Heart left ventricle (tissue), 16 donors: Measurements from ENCODE around the gene DAZAP1. TPM values are rescaled to one million over a fixed set of nuclear protein-coding genes. Genes with fewer than 3 reads are reported as not detected.

Source experiments
- ATAC-seq, 4 donors: fragments of 200-7000 bp; cut with Tn5 transposase; one replicate each; pipeline ENCODE4 v1.9.1; 2020 to 2022; ENCODE audit warnings: moderate library complexity in 4 of 4, mild to moderate bottlenecking in 3 of 4, moderate number of reproducible peaks in 1 of 4
- DNase-seq, 5 donors: peaks; one replicate each; pipeline ENCODE4 v3.0.0-alpha.2; 2020
- H3K27ac ChIP-seq, 12 donors: fragments of 200-600 bp; sonication (generic) in 4 of 12; one replicate each; pipeline versions ENCODE4 v1.5.0 to v1.8.0; 2016 to 2022; ENCODE audit warnings: mild to moderate bottlenecking in 2 of 12
- H3K27me3 ChIP-seq, 9 donors: fragments of 200-600 bp; sonication (generic) in 2 of 9; one replicate each; pipeline versions ENCODE4 v1.5.1 to v1.8.0; 2016 to 2022; ENCODE audit warnings: mild to moderate bottlenecking in 3 of 9
- H3K36me3 ChIP-seq, 9 donors: fragments of 200-600 bp; sonication (generic) in 2 of 9; one replicate each; pipeline versions ENCODE4 v1.5.0 to v1.8.0; 2018 to 2022; ENCODE audit warnings: mild to moderate bottlenecking in 2 of 9
- H3K4me1 ChIP-seq, 12 donors: fragments of 200-600 bp; sonication (generic) in 4 of 12; one replicate each; pipeline versions ENCODE4 v1.5.0 to v1.8.0; 2016 to 2022; ENCODE audit warnings: mild to moderate bottlenecking in 3 of 12
- H3K4me3 ChIP-seq, 12 donors: fragments of 200-600 bp; sonication (generic) in 4 of 12; one replicate each; pipeline versions ENCODE4 v1.5.0 to v1.8.0; 2017 to 2022; ENCODE audit warnings: mild to moderate bottlenecking in 9 of 12, moderate library complexity in 4 of 12
- H3K9me3 ChIP-seq, 12 donors: fragments of 200-600 bp; sonication (generic) in 4 of 12; one replicate each; pipeline versions ENCODE4 v1.5.0 to v1.8.0; 2016 to 2022; ENCODE audit warnings: mild to moderate bottlenecking in 1 of 12
- CTCF ChIP-seq, 12 donors: fragments of 200-600 bp; sonication (generic) in 4 of 12; IDR thresholded peaks; one replicate each; pipeline versions ENCODE4 v1.5.0 to v1.8.0; 2018 to 2022; ENCODE audit warnings: antibody characterized with exemption in 12 of 12, mild to moderate bottlenecking in 5 of 12
- POLR2A ChIP-seq, 2 donors: fragments of 450-650 bp; IDR thresholded peaks; one replicate each; pipeline ENCODE4 v1.6.1; 2017; ENCODE audit warnings: antibody characterized with exemption in 2 of 2, mild to moderate bottlenecking in 2 of 2, moderate library complexity in 2 of 2
- WGBS, 4 donors: extraction: QIAGEN DNeasy Blood & Tissue Kit in 2 of 4; methylation state at CpG; one replicate each; pipeline versions ENCODE4 v1.1.5 to v1.1.7; 2013 to 2018; 5-methylcytosine and 5-hydroxymethylcytosine counted together
- intact Hi-C, 10 donors: fragments of 100-400 bp; cut with DNase I; formaldehyde crosslinking; loops; one replicate each; pipeline versions ENCODE4 v1.11.1 to v1.14.2; 2022
- polyA plus RNA-seq, 2 donors: library from polyadenylated mRNA; stranded (reverse); fragments of 200-250 nt; gene quantifications; one replicate each; pipeline ENCODE4 v1.2.3, GENCODE V29; 2013
- total RNA-seq, 9 donors: library from RNA; depleted of rRNA in 2 of 9; stranded (reverse); fragments of >200 nt in 2 of 9; fragmentation: NEBNext Ultra II Directional in 3 of 9; extraction: Animal tissue kit (Norgen Biotek cat#: 25700) in 3 of 9; gene quantifications; one replicate each; pipeline versions ENCODE4 v1.1.0 to v1.2.4, GENCODE V29; 2016 to 2023
- donor health status: ischemic (EF 13 %, LVEDD 7.1; RV severe dilation, severe dysfunction).
- donor health status: healthy with polysubstance abuse.
- donor health status: DM: no; HTN: yes; CAD: no.
- donor health status: DM: no; HTN: no; CAD: no.
- donor health status: ischemic (EF 25% LVEDD 6.9; RV normal size, moderate dysfunction).
- donor health status: ischemic (EF 25% LVEDD 5.7; RV mildly dilated, moderate dysfunction).
- donor health status: healthy.
- donor health status: DM: yes; HTN: yes; CAD: no.
- donor health status: ischemic (EF 35%, LVEDD 5.7; RV mildly dilated, moderate dysfunction).
- donor health status: nonischemic (EF 11% LVEDD 7.7; RV severe dilation, severe dysfunction).
- donor health status: DM: yes; HTN: yes; CAD: no.
- donor health status: PGD.
- donor health status: ischemic (EF 29% LVEDD 5.4; RV normal size, mild dysfunction).
- donor health status: nonischemic (EF 23%, LVEDD 6.1; RV moderate dilation, normal function).

The DAZAP1 gene
- total and polyA plus RNA-seq, 11 donors = 36.8 to 128 (median 78.5) TPM

- no peak for ATAC-seq
- Histone ChIP-seq H3K27ac (no peak overlapping the region), H3K4me1 (peaks cover 0 to 35% (median 23%) of the 10 kb centered on the region in 12 donors), H3K36me3 (peaks cover 0 to 50% (median 21%) of the 10 kb centered on the region in 9 donors), H3K4me3 (no peak overlapping the region), H3K9me3 (no peaks in the 10 kb centered on the region), H3K27me3 (no peaks in the 10 kb centered on the region)
- no peak for DNase-seq
- TF ChIP-seq CTCF (IDR thresholded peaks at IDR 0.05) = no peak
- no peak for TF ChIP-seq POLR2A (IDR thresholded peaks at IDR 0.05)
- WGBS, 4 donors = 94 to 97% (median 96%) methylated on average over 21 to 43 of the region's 43 CpGs
- intact Hi-C loops = loop anchor here in 2 of 10 donors (10.0 kb wide), 1 partner anchor 93 kb away; the partner anchor contains the start of gene EFNA2 (in 2 of the 2)
Measured at GRCh38 chr19:1377176-1377964, 30.0 kb upstream of the DAZAP1 start.

GRCh38 chr19:1377965-1378785, 29.2 kb upstream of the DAZAP1 start:
- H3K27me3 ChIP-seq = no peaks in the 10 kb centered on the region
- TF ChIP-seq CTCF (IDR thresholded peaks at IDR 0.05) (peak in 2 of 12 donors; percentile 6 to 8), POLR2A (IDR thresholded peaks at IDR 0.05) (no peak)
- DNase-seq = no peak
- 85 to 90% (median 88%) methylated on average over 26 to 33 of the region's 33 CpGs for WGBS, 4 donors
- intact Hi-C loops = loop anchor here in 2 of 10 donors (10.0 kb wide), 1 partner anchor 93 kb away; the partner anchor contains the start of gene EFNA2 (in 2 of the 2)
- ATAC-seq = no peak
- H3K4me1 ChIP-seq = peaks cover 0 to 27% (median 17%) of the 10 kb centered on the region in 12 donors
- H3K9me3 ChIP-seq = no peaks in the 10 kb centered on the region
- no peak overlapping the region for H3K4me3 ChIP-seq
- no peak overlapping the region for H3K27ac ChIP-seq
- peaks cover 0 to 42% (median 19%) of the 10 kb centered on the region in 9 donors for H3K36me3 ChIP-seq

GRCh38 chr19:1379126-1379905, 28.1 kb upstream of the DAZAP1 start:
- ATAC-seq (no peak), DNase-seq (no peak)
- no peak for TF ChIP-seq CTCF (IDR thresholded peaks at IDR 0.05)
- TF ChIP-seq POLR2A (IDR thresholded peaks at IDR 0.05) = no peak
- Histone ChIP-seq H3K9me3 (no peaks in the 10 kb centered on the region), H3K27ac (no peak overlapping the region), H3K4me1 (peaks cover 0 to 18% (median 8%) of the 10 kb centered on the region in 12 donors), H3K27me3 (no peaks in the 10 kb centered on the region), H3K36me3 (peaks cover 0 to 30% (median 14%) of the 10 kb centered on the region in 9 donors), H3K4me3 (no peak overlapping the region)
- intact Hi-C loops = loop anchor here in 2 of 10 donors (10.0 kb wide), 1 partner anchor 95 kb away; the partner anchor contains the start of gene EFNA2 (in 2 of the 2)
- 82 to 84% (median 83%) methylated on average over 21 to 27 of the region's 27 CpGs for WGBS, 4 donors
